Measurements from ENCODE around the gene SLC22A1.
"Not testable (repeated sequence)": the region's sequence is repeated elsewhere in the genome, so short reads cannot be mapped to it uniquely, and the experiment has no call there.

SLC22A1 gene

GRCh38 chr6:160163425-160163824, 41.8 kb downstream of the SLC22A1 start:
- TF ChIP-seq MYC (IDR thresholded peaks at IDR 0.05; ENCODE audit: low read depth, low read length) (no peak), CTCF (IDR thresholded peaks at IDR 0.05; ENCODE audit: low read depth, low read length) (no peak), POLR2A (IDR thresholded peaks at IDR 0.05; ENCODE audit: extremely low read depth, insufficient read length) (no peak)
- TF ChIP-seq, protein P1, sequence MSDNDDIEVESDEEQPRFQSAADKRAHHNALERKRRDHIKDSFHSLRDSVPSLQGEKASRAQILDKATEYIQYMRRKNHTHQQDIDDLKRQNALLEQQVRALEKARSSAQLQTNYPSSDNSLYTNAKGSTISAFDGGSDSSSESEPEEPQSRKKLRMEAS (IDR thresholded peaks at IDR 0.05; ENCODE audit: low read depth, low read length), result no peak
- DNase-seq (ENCODE audit: low read depth), result no peak
- no peak overlapping the region for H3K4me3 ChIP-seq (ENCODE audit: low read depth, low read length)

GRCh38 chr6:160163912-160164311, 42.3 kb downstream of the SLC22A1 start:
- TF ChIP-seq MYC (IDR thresholded peaks at IDR 0.05; ENCODE audit: low read depth, low read length) (no peak), CTCF (IDR thresholded peaks at IDR 0.05; ENCODE audit: low read depth, low read length) (no peak), POLR2A (IDR thresholded peaks at IDR 0.05; ENCODE audit: extremely low read depth, insufficient read length) (no peak)
- TF ChIP-seq, protein P1 (IDR thresholded peaks at IDR 0.05; ENCODE audit: low read depth, low read length), result no peak
- no peak for DNase-seq (ENCODE audit: low read depth)
- H3K4me3 ChIP-seq (ENCODE audit: low read depth, low read length), result no peak overlapping the region

- DNase-seq (ENCODE audit: low read depth); H3K4me3 ChIP-seq (ENCODE audit: low read depth, low read length): not testable (repeated sequence)
Measured at GRCh38 chr6:160165928-160166327, 44.3 kb downstream of the SLC22A1 start.

GRCh38 chr6:160167604-160168399, 46.2 kb downstream of the SLC22A1 start:
- TF ChIP-seq, protein P1 (IDR thresholded peaks at IDR 0.05; ENCODE audit: low read depth, low read length), result no peak
- TF ChIP-seq CTCF (IDR thresholded peaks at IDR 0.05; ENCODE audit: low read depth, low read length), result no peak
- TF ChIP-seq POLR2A (IDR thresholded peaks at IDR 0.05; ENCODE audit: extremely low read depth, insufficient read length), result no peak
- no peak for TF ChIP-seq MYC (IDR thresholded peaks at IDR 0.05; ENCODE audit: low read depth, low read length)
- H3K4me3 ChIP-seq (ENCODE audit: low read depth, low read length), result no peak overlapping the region
- no peak for DNase-seq (ENCODE audit: low read depth)

- H3K4me3 ChIP-seq (ENCODE audit: low read depth, low read length), result no peak overlapping the region
- TF ChIP-seq MYC (IDR thresholded peaks at IDR 0.05; ENCODE audit: low read depth, low read length) (no peak), CTCF (IDR thresholded peaks at IDR 0.05; ENCODE audit: low read depth, low read length) (no peak), POLR2A (IDR thresholded peaks at IDR 0.05; ENCODE audit: extremely low read depth, insufficient read length) (no peak)
- TF ChIP-seq, protein P1 (IDR thresholded peaks at IDR 0.05; ENCODE audit: low read depth, low read length), result no peak
- DNase-seq (ENCODE audit: low read depth), result peak; percentile 14
Measured at GRCh38 chr6:160170018-160170680, 48.5 kb downstream of the SLC22A1 start.

DNA sequence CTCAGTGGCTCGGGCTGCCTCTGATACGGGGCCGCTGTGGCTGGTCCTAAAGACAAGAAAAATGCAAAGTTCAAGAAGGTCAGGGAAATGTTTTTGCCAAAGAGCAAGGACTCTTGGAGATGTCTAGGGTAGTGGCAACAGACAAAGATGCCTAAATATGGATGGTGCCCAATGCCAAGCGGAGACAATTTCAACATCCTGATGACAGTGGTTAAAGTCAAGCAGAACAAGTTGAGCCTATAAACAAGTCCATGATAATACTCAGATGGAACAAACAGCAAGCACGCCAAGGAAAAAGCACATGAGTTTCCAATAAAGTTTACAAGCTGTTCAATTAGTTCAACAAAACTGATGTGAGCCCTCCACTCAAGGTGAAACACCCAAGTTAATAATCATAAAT, 51.1 kb downstream of the SLC22A1 start:
- TF ChIP-seq CTCF (IDR thresholded peaks at IDR 0.05; ENCODE audit: low read depth, low read length) (no peak), MYC (IDR thresholded peaks at IDR 0.05; ENCODE audit: low read depth, low read length) (no peak), POLR2A (IDR thresholded peaks at IDR 0.05; ENCODE audit: extremely low read depth, insufficient read length) (no peak)
- TF ChIP-seq, protein P1 (IDR thresholded peaks at IDR 0.05; ENCODE audit: low read depth, low read length), result no peak
- H3K4me3 ChIP-seq (ENCODE audit: low read depth, low read length), result no peak overlapping the region
- DNase-seq (ENCODE audit: low read depth), result no peak
